A549 (cell line): ENCODE data around the gene TNN. TPM values are rescaled to one million over a fixed set of nuclear protein-coding genes. Genes with fewer than 3 reads are reported as not detected.

Experiments
- ATAC-seq, 2 experiments: fragments of 200-7000 bp in 1 of 2; fragments of >200 bp in 1 of 2; cut with Nextera tagmentation in 1 of 2; cut with Tn5 transposase in 1 of 2; 3 replicates each; pipeline versions ENCODE4 v1.8.0 to v1.9.1; 2018 to 2020; ENCODE audit warnings: mild to moderate bottlenecking in 1 of 2, moderate library complexity in 1 of 2
- CTCF ChIA-PET: fragments of 300-600 bp; sonication (Branson Sonifier 250); formaldehyde crosslinking; extraction: SDS; loops from one replicate; lab custom pipeline; 2021; ENCODE audit warnings: antibody characterized with exemption, inconsistent platforms; lab: Yijun Ruan, JAX
- POLR2A ChIA-PET: fragments of 350-600 bp; formaldehyde crosslinking; extraction: SDS; loops from one replicate; lab custom pipeline; 2021; ENCODE audit warnings: antibody characterized with exemption, inconsistent platforms; lab: Yijun Ruan, JAX
- DNase-seq, 2 experiments: peaks; one replicate each; pipeline versions ENCODE4 v3.0.0 to v3.0.0-alpha.2; 2011 to 2016; ENCODE audit warnings: low read depth in 1 of 2, low spot score in 1 of 2
- FAIRE-seq: peaks from 2 replicates; lab custom pipeline; 2011; peaks lifted over from hg19 to GRCh38; lab: Jason Lieb, UNC
- H3K27ac ChIP-seq, 2 experiments: fragments of >200 bp; sonication (Bioruptor Twin); formaldehyde crosslinking; 3 replicates each; pipeline ENCODE4 v1.5.1; 2016 to 2017
- H3K4me1 ChIP-seq: fragments of >200 bp; sonication (Bioruptor Twin); formaldehyde crosslinking; 3 replicates; pipeline ENCODE4 v1.6.1; 2016
- H3K4me2 ChIP-seq: fragments of >200 bp; sonication (Bioruptor Twin); formaldehyde crosslinking; 3 replicates; pipeline ENCODE4 v1.6.1; 2016
- H3K4me3 ChIP-seq: fragments of >200 bp; sonication (Bioruptor Twin); formaldehyde crosslinking; 3 replicates; pipeline ENCODE4 v1.5.1; 2016
- H3K9me3 ChIP-seq: fragments of >200 bp; sonication (Bioruptor Twin); formaldehyde crosslinking; 3 replicates; pipeline ENCODE4 v1.6.1; 2016
- ATOH8 ChIP-seq: fragments of 250-450 bp; sonication (Bioruptor Pico); IDR thresholded peaks from 2 replicates; pipeline ENCODE4 v1.5.0; 2020; ENCODE audit warnings: low read depth, mild to moderate bottlenecking, moderate library complexity
- BHLHE40 ChIP-seq: IDR thresholded peaks from 2 replicates; pipeline ENCODE4 v1.6.1; 2012; ENCODE audit warnings: low read depth, low read length, inconsistent platforms
- CBX2 ChIP-seq: fragments of 200-600 bp; sonication (generic); IDR thresholded peaks from 2 replicates; pipeline ENCODE4 v1.6.1; 2016; ENCODE audit warnings: low read depth, mild to moderate bottlenecking, borderline replicate concordance
- CHD2 ChIP-seq: fragments of 150-350 bp; IDR thresholded peaks from 2 replicates; pipeline ENCODE4 v1.6.1; 2014; ENCODE audit warnings: low read length; ENCODE audit not compliant: partially characterized antibody
- EHF ChIP-seq: fragments of 250-450 bp; sonication (Bioruptor Pico); IDR thresholded peaks from 2 replicates; pipeline ENCODE4 v1.5.0; 2020; ENCODE audit warnings: mild to moderate bottlenecking
- FOSL2 ChIP-seq, 2 experiments: fragments of 450-650 bp in 1 of 2; fragments of >200 bp in 1 of 2; sonication (Bioruptor Twin) in 1 of 2; formaldehyde crosslinking; IDR thresholded peaks; 2 replicates each; pipeline versions ENCODE4 v1.5.0 to v1.6.1; 2016 to 2020; ENCODE audit warnings: mild to moderate bottlenecking in 1 of 2, moderate library complexity in 1 of 2
- HOXB13 ChIP-seq: fragments of 250-450 bp; sonication (Bioruptor Pico); IDR thresholded peaks from 2 replicates; pipeline ENCODE4 v1.5.0; 2020; ENCODE audit warnings: low read depth, mild to moderate bottlenecking, moderate library complexity
- JUN ChIP-seq, 2 experiments: fragments of >200 bp; sonication (Bioruptor Twin); formaldehyde crosslinking; IDR thresholded peaks; 2 replicates in 1 of 2; 3 replicates in 1 of 2; pipeline ENCODE4 v1.6.1; 2016 to 2017
- KDM1A ChIP-seq: fragments of 200-600 bp; sonication (generic); IDR thresholded peaks from 2 replicates; pipeline ENCODE4 v1.6.1; 2016; ENCODE audit warnings: low read depth, mild to moderate bottlenecking
- MAFK ChIP-seq: fragments of 450-650 bp; IDR thresholded peaks from 2 replicates; pipeline ENCODE4 v1.6.1; 2014; ENCODE audit not compliant: partially characterized antibody
- MAZ ChIP-seq: fragments of 150-350 bp; IDR thresholded peaks from 2 replicates; pipeline ENCODE4 v1.6.1; 2014; ENCODE audit warnings: antibody characterized with exemption, low read depth, low read length, borderline replicate concordance
- NPAS2 ChIP-seq: fragments of 250-450 bp; sonication (Bioruptor Pico); IDR thresholded peaks from 2 replicates; pipeline ENCODE4 v1.8.0; 2022; ENCODE audit warnings: mild to moderate bottlenecking, moderate library complexity, borderline replicate concordance
- NR3C1 ChIP-seq: fragments of >200 bp; sonication (Bioruptor Twin); formaldehyde crosslinking; IDR thresholded peaks from 3 replicates; pipeline ENCODE4 v1.6.1; 2017
- PHF8 ChIP-seq: fragments of 200-600 bp; sonication (generic); IDR thresholded peaks from 2 replicates; pipeline ENCODE4 v1.6.1; 2016; ENCODE audit warnings: low read depth, mild to moderate bottlenecking, antibody characterized with exemption, moderate library complexity, borderline replicate concordance
- RARB ChIP-seq: fragments of 250-450 bp; sonication (Bioruptor Pico); IDR thresholded peaks from 2 replicates; pipeline ENCODE4 v1.8.0; 2021; ENCODE audit warnings: mild to moderate bottlenecking, moderate library complexity
- USF2 ChIP-seq: fragments of 450-650 bp; IDR thresholded peaks from 2 replicates; pipeline ENCODE4 v1.6.1; 2014; ENCODE audit warnings: antibody characterized with exemption
- ZC3H11A ChIP-seq: fragments of 450-650 bp; IDR thresholded peaks from 2 replicates; pipeline ENCODE4 v1.6.1; 2014; ENCODE audit warnings: antibody characterized with exemption, mild to moderate bottlenecking
- ZFP36 ChIP-seq: fragments of 450-650 bp; IDR thresholded peaks from 2 replicates; pipeline ENCODE4 v1.6.1; 2014; ENCODE audit warnings: borderline replicate concordance; ENCODE audit not compliant: partially characterized antibody
- ZNF302 ChIP-seq: fragments of 250-450 bp; sonication (Bioruptor Pico); IDR thresholded peaks from 2 replicates; pipeline ENCODE4 v1.9.0; 2021; ENCODE audit warnings: inconsistent platforms, mild to moderate bottlenecking, moderate library complexity
- WGBS: methylation state at CpG from one replicate; pipeline ENCODE4 v1.1.6; 2017; ENCODE audit errors: missing lambda C conversion rate; 5-methylcytosine and 5-hydroxymethylcytosine counted together
- polyA minus RNA-seq: library from RNA; depleted of rRNA, polyadenylated mRNA; stranded (reverse); fragments of >200 nt; gene quantifications from 2 replicates; pipeline ENCODE4 v1.2.3, GENCODE V29; 2011; rRNA and poly(A)+ RNA removed
- polyA plus RNA-seq, 4 experiments: library from polyadenylated mRNA; depleted of rRNA in 3 of 4; stranded (reverse); fragments of >200 nt; fragmentation: RNase III in 1 of 4; extraction: RNeasy Plus Mini Kit Qiagen cat#74134 plus additional on column Dnase treatment in 1 of 4; gene quantifications; 2 replicates in 3 of 4; 3 replicates in 1 of 4; pipeline ENCODE4 v1.2.3, GENCODE V29; 2011 to 2017
- TF ChIP-seq, protein P1 (sequence below): fragments of 200-600 bp; sonication (generic); IDR thresholded peaks from 2 replicates; pipeline ENCODE4 v1.6.1; 2016; ENCODE audit warnings: antibody characterized with exemption, mild to moderate bottlenecking, moderate library complexity
- TF ChIP-seq, protein P2 (sequence below): fragments of 150-350 bp; IDR thresholded peaks from 2 replicates; pipeline ENCODE4 v1.6.1; 2014; ENCODE audit warnings: low read depth, mild to moderate bottlenecking, low read length

Gene TNN, protein sequence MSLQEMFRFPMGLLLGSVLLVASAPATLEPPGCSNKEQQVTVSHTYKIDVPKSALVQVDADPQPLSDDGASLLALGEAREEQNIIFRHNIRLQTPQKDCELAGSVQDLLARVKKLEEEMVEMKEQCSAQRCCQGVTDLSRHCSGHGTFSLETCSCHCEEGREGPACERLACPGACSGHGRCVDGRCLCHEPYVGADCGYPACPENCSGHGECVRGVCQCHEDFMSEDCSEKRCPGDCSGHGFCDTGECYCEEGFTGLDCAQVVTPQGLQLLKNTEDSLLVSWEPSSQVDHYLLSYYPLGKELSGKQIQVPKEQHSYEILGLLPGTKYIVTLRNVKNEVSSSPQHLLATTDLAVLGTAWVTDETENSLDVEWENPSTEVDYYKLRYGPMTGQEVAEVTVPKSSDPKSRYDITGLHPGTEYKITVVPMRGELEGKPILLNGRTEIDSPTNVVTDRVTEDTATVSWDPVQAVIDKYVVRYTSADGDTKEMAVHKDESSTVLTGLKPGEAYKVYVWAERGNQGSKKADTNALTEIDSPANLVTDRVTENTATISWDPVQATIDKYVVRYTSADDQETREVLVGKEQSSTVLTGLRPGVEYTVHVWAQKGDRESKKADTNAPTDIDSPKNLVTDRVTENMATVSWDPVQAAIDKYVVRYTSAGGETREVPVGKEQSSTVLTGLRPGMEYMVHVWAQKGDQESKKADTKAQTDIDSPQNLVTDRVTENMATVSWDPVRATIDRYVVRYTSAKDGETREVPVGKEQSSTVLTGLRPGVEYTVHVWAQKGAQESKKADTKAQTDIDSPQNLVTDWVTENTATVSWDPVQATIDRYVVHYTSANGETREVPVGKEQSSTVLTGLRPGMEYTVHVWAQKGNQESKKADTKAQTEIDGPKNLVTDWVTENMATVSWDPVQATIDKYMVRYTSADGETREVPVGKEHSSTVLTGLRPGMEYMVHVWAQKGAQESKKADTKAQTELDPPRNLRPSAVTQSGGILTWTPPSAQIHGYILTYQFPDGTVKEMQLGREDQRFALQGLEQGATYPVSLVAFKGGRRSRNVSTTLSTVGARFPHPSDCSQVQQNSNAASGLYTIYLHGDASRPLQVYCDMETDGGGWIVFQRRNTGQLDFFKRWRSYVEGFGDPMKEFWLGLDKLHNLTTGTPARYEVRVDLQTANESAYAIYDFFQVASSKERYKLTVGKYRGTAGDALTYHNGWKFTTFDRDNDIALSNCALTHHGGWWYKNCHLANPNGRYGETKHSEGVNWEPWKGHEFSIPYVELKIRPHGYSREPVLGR (N-terminal part only)
- polyA plus RNA-seq (2011; rRNA removed), result not detected in 2 replicates
- not detected in 2 replicates for polyA plus RNA-seq (2012; cell fraction: cytosol; rRNA removed)
- 0.02 TPM in 2 replicates for polyA plus RNA-seq (2012; cell fraction: nucleus; rRNA removed)
- not detected in 3 replicates for polyA plus RNA-seq (2017; fragmentation: RNase III; extraction: RNeasy Plus Mini Kit Qiagen cat#74134 plus additional on column Dnase treatment)
- polyA minus RNA-seq, result 0.05 TPM in 1 of 2 replicates, not detected in the other

GRCh38 chr1:175067362-175068106 lies at the start of gene TNN:
Gene TNN (plus strand): TSS chr1:175067833. CDS start chr1:175077419, 9,586 bp downstream.
- ATAC-seq (no peak), DNase-seq (no peak), FAIRE-seq (no peak)
- WGBS, result 36% methylated on average over 9 of the region's 9 CpGs
- H3K4me2 ChIP-seq, result no peak within 1 kb of the TSS
- ChIA-PET POLR2A (no interaction called here), CTCF (interaction anchor here (1.9 kb wide), 1 partner anchor 38 kb away, joined by 6 read pairs; no protein-coding TSS in a partner anchor)
- H3K4me1 ChIP-seq, result no peaks in the 10 kb centered on the region
- H3K27ac ChIP-seq, result no peak within 1 kb of the TSS
- no peak within 1 kb of the TSS for H3K4me3 ChIP-seq
- H3K9me3 ChIP-seq, result no peaks in the 10 kb centered on the region
- TF ChIP-seq NPAS2 (CRISPR knock-in tag) (no peak), FOSL2 (IDR thresholded peaks at IDR 0.05) (no peak), FOSL2 (CRISPR knock-in tag; IDR thresholded peaks at IDR 0.05) (no peak), MAFK (no peak), ZFP36 (no peak), NR3C1 (no peak), CHD2 (no peak)

- Histone ChIP-seq H3K27ac (no peak overlapping the region), H3K4me1 (peaks cover 8% of the 10 kb centered on the region; the same call in 1 of the 3 replicates), H3K4me3 (no peak overlapping the region)
- DNase-seq, result no peak
- POLR2A ChIA-PET, result interaction anchor here (0.6 kb wide), 1 partner anchor 8 kb away, joined by 5 read pairs; no protein-coding TSS in a partner anchor
- TF ChIP-seq CBX2 (no peak), PHF8 (no peak), ATOH8 (CRISPR knock-in tag) (no peak), MAZ (no peak), ZC3H11A (no peak), JUN (IDR thresholded peaks at IDR 0.05) (no peak), HOXB13 (CRISPR knock-in tag) (no peak), MAFK (no peak), RARB (CRISPR knock-in tag) (no peak), BHLHE40 (no peak), EHF (CRISPR knock-in tag) (no peak), ZNF302 (no peak), KDM1A (no peak), NPAS2 (CRISPR knock-in tag) (no peak), USF2 (no peak)
- TF ChIP-seq, protein P1, sequence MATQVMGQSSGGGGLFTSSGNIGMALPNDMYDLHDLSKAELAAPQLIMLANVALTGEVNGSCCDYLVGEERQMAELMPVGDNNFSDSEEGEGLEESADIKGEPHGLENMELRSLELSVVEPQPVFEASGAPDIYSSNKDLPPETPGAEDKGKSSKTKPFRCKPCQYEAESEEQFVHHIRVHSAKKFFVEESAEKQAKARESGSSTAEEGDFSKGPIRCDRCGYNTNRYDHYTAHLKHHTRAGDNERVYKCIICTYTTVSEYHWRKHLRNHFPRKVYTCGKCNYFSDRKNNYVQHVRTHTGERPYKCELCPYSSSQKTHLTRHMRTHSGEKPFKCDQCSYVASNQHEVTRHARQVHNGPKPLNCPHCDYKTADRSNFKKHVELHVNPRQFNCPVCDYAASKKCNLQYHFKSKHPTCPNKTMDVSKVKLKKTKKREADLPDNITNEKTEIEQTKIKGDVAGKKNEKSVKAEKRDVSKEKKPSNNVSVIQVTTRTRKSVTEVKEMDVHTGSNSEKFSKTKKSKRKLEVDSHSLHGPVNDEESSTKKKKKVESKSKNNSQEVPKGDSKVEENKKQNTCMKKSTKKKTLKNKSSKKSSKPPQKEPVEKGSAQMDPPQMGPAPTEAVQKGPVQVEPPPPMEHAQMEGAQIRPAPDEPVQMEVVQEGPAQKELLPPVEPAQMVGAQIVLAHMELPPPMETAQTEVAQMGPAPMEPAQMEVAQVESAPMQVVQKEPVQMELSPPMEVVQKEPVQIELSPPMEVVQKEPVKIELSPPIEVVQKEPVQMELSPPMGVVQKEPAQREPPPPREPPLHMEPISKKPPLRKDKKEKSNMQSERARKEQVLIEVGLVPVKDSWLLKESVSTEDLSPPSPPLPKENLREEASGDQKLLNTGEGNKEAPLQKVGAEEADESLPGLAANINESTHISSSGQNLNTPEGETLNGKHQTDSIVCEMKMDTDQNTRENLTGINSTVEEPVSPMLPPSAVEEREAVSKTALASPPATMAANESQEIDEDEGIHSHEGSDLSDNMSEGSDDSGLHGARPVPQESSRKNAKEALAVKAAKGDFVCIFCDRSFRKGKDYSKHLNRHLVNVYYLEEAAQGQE, result no peak
- TF ChIP-seq, protein P2, sequence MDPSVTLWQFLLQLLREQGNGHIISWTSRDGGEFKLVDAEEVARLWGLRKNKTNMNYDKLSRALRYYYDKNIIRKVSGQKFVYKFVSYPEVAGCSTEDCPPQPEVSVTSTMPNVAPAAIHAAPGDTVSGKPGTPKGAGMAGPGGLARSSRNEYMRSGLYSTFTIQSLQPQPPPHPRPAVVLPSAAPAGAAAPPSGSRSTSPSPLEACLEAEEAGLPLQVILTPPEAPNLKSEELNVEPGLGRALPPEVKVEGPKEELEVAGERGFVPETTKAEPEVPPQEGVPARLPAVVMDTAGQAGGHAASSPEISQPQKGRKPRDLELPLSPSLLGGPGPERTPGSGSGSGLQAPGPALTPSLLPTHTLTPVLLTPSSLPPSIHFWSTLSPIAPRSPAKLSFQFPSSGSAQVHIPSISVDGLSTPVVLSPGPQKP, result no peak
- TF ChIP-seq, all 56 proteins: peak for 0
- whole genome bisulfite sequencing, result 88% methylated on average over 3 of the region's 3 CpGs
- CTCF ChIA-PET, result no interaction called here
- Histone ChIP-seq H3K9me3 (no peaks in the 10 kb centered on the region), H3K4me2 (no peak overlapping the region)
- ATAC-seq (no peak), FAIRE-seq (no peak)
Observed at GRCh38 chr1:175019524-175019923, 48.1 kb upstream of the TNN start.
